Measurements from ENCODE around the gene CCL18. TPM values are rescaled to one million over a fixed set of nuclear protein-coding genes. Genes with fewer than 3 reads are reported as not detected.

The CCL18 gene
- polyA plus RNA-seq, 1 experiment = not detected

- Histone ChIP-seq H3K36me3 (ENCODE audit: control insufficient read depth, insufficient read depth, low read length) (no peaks in the 10 kb centered on the region), H3K27me3 (ENCODE audit: control insufficient read depth, insufficient read depth, low read length) (no peaks in the 10 kb centered on the region), H3K4me3 (ENCODE audit: low read depth, low read length) (no peak overlapping the region)
- ChIA-PET CTCF (no interaction called here), POLR2A (no interaction called here)
- TF ChIP-seq CTCF (IDR thresholded peaks at IDR 0.05; ENCODE audit: insufficient read depth, low read depth, low read length) = no peak
- DNase-seq (ENCODE audit: low read depth) = no peak
These were observed 6.2 kb upstream of the CCL18 start for GRCh38 chr17:36057911-36058310.

GRCh38 chr17:36059406-36059805, 4.7 kb upstream of the CCL18 start:
- Histone ChIP-seq H3K4me3 (ENCODE audit: low read depth, low read length) (no peak overlapping the region), H3K36me3 (ENCODE audit: control insufficient read depth, insufficient read depth, low read length) (no peaks in the 10 kb centered on the region), H3K27me3 (ENCODE audit: control insufficient read depth, insufficient read depth, low read length) (no peaks in the 10 kb centered on the region)
- ChIA-PET POLR2A (no interaction called here), CTCF (interaction anchor here (1.7 kb wide), 1 partner anchor 13 kb away, joined by 3 read pairs; no protein-coding TSS in a partner anchor)
- TF ChIP-seq CTCF (IDR thresholded peaks at IDR 0.05; ENCODE audit: insufficient read depth, low read depth, low read length) = no peak
- DNase-seq (ENCODE audit: low read depth) = no peak

- no peak for DNase-seq (ENCODE audit: low read depth)
- CTCF ChIA-PET = no interaction called here
These were observed 3.3 kb upstream of the CCL18 start for GRCh38 chr17:36060816-36061215.

GRCh38 chr17:36066365-36066985, 2.4 kb downstream of the CCL18 start:
- no peak for TF ChIP-seq CTCF (IDR thresholded peaks at IDR 0.05; ENCODE audit: insufficient read depth, low read depth, low read length)
- POLR2A ChIA-PET = no interaction called here
- Histone ChIP-seq H3K27me3 (ENCODE audit: control insufficient read depth, insufficient read depth, low read length) (0 out of 2 replicates have a peak, but pooled peaks cover 2% of the 10 kb centered on the region), H3K36me3 (ENCODE audit: control insufficient read depth, insufficient read depth, low read length) (no peaks in the 10 kb centered on the region), H3K4me3 (ENCODE audit: low read depth, low read length) (no peak overlapping the region)
- DNase-seq (ENCODE audit: low read depth) = no peak
- CTCF ChIA-PET = no interaction called here

More at GRCh38 chr17:36060816-36061215, 3.3 kb upstream of the CCL18 start:
- Histone ChIP-seq H3K4me3 (ENCODE audit: low read depth, low read length) (no peak overlapping the region), H3K36me3 (ENCODE audit: control insufficient read depth, insufficient read depth, low read length) (no peaks in the 10 kb centered on the region), H3K27me3 (ENCODE audit: control insufficient read depth, insufficient read depth, low read length) (no peaks in the 10 kb centered on the region)
- POLR2A ChIA-PET = no interaction called here
- TF ChIP-seq CTCF (IDR thresholded peaks at IDR 0.05; ENCODE audit: insufficient read depth, low read depth, low read length) = no peak

- TF ChIP-seq CTCF (IDR thresholded peaks at IDR 0.05; ENCODE audit: insufficient read depth, low read depth, low read length) = no peak
- CTCF ChIA-PET = interaction anchor here (1.8 kb wide), 1 partner anchor 12 kb away, joined by 4 read pairs; no protein-coding TSS in a partner anchor
- Histone ChIP-seq H3K36me3 (ENCODE audit: control insufficient read depth, insufficient read depth, low read length) (no peaks in the 10 kb centered on the region), H3K4me3 (ENCODE audit: low read depth, low read length) (no peak overlapping the region), H3K27me3 (ENCODE audit: control insufficient read depth, insufficient read depth, low read length) (0 out of 2 replicates have a peak, but pooled peaks cover 2% of the 10 kb centered on the region)
- POLR2A ChIA-PET = no interaction called here
- no peak for DNase-seq (ENCODE audit: low read depth)
These were observed 4.5 kb downstream of the CCL18 start for GRCh38 chr17:36068524-36068923.
